IPS-18c (cell line): ENCODE measurements around the gene RUNX2.
"Not testable (repeated sequence)": the region's sequence is repeated elsewhere in the genome, so short reads cannot be mapped to it uniquely, and the experiment has no call there.

Source experiments
- H3K4me3 ChIP-seq: 2 replicates; pipeline ENCODE4 v1.7.0; 2013; ENCODE audit warnings: low read depth, mild to moderate bottlenecking, low read length, moderate library complexity; ENCODE audit not compliant: insufficient read depth
- H3K9me3 ChIP-seq: one replicate; pipeline ENCODE4 v1.6.1; 2013; ENCODE audit warnings: mild to moderate bottlenecking, low read length, moderate library complexity; ENCODE audit not compliant: control insufficient read depth, insufficient read depth

Gene RUNX2

DNA sequence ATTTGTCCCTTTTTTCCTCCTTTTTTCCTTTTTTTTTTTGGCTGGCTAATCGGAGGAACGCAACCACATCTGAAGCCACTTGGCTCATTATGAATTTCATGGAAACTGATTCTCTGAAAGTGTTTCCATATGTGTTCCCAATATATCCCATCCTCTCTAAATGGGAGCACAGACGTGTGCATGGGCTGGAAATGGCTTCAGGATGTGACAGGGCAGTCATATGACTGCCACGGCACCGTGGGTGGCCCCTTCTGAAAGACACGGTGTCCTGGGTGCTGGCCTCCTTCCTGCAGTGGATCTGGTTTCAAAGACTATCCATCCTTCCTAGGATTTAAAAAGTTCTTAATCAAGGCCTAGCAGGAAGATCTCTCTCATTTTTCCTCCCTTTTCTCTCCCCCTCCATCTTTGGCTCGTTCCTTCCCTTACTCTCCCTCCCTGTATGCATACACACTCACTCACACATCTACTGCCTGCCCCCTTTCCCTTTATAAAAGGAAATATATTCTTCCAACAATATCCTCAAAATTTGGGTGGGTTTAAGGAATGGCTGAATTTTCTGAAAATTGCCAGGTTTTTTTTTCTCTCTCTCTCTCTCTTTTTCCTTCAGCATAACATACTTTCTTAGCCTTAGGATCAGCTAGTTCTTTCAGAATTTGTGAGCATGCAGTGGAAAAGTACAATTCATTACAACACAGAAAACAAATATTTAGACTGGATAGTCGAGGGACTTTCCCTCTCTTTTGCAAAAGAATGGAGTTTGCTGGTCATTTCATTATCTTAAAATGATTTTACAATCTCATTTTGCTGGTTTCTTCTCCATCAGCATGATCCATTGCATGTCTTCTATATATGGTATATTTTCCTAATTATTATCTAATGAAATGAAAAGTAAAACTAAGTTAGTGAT, 210.8 kb downstream of the RUNX2 start:
- Histone ChIP-seq H3K4me3 (no peak overlapping the region), H3K9me3 (no peaks in the 10 kb centered on the region)

DNA sequence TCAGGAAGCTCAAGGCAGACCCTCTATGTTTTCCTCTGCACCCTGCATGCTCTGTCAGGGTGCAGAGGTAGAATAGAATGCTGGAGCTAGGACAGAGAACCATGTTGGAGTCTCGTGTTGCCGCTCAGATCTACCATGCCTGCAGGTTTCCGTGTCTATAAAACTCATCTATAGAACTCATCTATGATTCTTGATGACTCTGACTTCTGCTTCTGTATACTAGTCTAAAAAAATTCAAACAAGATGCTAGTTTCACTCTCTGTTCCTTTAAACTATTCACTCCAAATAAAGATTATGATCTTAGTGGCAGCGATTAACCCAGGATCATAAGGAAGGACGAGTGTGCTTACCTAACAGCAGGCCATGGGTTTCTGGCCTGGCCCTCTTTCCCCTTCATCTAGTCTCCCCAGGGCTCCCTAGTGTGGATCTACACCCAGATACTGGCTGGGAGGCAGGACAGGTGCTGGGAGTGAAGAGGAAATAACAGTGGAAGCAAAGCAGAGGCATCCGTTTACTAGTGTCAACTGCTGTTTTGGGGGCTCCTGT, 212.3 kb downstream of the RUNX2 start:
- no peaks in the 10 kb centered on the region for H3K9me3 ChIP-seq

DNA sequence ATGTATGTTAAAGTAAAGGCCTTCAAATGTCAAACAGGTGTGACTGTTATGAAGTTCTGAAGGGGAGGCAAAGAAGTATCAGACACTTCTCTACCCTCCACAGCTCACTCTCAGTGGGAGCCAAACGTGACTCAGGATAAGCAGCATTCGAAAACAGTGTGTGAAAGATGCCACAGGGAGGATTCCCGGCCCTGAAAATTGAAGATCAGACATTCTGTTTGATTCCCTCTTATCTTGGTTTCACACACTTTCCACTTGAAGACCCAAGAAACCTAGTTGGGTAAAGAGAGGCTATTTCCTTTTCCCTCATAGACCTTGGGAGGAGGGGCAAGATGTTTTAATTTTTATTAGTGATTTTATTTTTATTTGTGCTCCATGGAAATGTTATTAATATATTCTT, 213.8 kb downstream of the RUNX2 start:
- no peak overlapping the region for H3K4me3 ChIP-seq
- no peaks in the 10 kb centered on the region for H3K9me3 ChIP-seq

More for the DNA sequence above, 212.3 kb downstream of the RUNX2 start:
- H3K4me3 ChIP-seq: no peak overlapping the region

DNA sequence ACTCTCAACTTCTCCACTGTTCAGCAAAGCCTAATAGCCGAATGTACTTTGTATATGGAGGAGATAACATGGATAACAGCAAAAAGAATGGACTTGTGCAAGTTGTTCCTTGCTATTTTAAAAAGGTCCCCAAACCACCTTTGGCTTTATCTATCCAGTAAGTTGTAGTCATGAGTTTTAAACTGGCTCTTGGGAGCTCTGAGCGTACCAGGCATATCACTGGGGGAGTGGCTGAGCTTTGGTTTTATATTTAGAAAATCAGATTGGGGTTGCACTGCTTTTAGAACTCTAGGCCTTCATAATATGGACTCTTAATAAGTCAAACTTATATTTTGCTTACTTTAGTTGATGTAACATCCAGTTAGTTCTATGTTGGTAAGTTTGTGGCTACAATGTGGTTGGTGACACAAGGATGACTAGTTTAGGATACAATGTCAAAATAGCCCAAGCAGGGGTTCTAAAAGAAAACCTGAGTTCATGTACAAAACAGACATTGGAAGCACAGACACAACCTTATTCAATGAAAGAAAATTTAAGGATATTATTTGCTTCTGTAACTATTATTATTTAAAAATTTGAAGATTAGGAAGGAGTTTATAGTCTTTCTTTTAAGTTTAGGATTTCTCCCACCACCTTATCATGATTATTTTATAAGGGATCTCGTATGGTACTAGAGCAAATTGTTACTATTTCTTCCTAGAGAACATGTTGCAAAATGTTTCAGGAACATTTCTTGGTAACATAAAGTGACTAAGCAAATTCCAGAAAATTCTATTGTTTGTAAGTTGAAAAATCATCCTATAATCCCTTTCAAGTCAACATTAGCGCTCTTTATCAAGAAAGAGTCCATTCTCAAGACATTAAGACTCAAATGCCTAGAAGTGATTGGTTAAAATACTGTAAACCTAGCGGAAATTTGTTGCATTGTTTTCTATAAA, 215.4 kb downstream of the RUNX2 start:
- Histone ChIP-seq H3K4me3 (no peak overlapping the region), H3K9me3 (no peaks in the 10 kb centered on the region)

DNA sequence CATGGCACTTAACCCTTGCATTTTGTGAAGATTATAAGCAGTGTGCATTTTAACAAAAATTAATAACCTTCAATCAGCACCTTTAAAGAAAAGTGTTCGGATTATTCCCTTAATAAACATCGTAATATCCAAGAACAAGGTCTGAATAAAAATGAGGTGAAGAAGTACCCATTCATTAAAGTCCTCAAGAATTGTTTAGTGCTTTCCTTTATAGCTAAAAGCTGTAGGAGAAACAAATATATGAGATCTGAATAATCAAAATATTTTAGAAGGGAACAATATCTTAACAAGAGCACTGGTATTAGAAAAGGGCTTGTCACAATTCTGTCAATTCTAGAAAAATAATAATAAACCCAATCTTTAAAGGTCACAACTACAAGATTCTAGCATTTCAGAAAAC, 217.3 kb downstream of the RUNX2 start:
- no peak overlapping the region for H3K4me3 ChIP-seq

DNA sequence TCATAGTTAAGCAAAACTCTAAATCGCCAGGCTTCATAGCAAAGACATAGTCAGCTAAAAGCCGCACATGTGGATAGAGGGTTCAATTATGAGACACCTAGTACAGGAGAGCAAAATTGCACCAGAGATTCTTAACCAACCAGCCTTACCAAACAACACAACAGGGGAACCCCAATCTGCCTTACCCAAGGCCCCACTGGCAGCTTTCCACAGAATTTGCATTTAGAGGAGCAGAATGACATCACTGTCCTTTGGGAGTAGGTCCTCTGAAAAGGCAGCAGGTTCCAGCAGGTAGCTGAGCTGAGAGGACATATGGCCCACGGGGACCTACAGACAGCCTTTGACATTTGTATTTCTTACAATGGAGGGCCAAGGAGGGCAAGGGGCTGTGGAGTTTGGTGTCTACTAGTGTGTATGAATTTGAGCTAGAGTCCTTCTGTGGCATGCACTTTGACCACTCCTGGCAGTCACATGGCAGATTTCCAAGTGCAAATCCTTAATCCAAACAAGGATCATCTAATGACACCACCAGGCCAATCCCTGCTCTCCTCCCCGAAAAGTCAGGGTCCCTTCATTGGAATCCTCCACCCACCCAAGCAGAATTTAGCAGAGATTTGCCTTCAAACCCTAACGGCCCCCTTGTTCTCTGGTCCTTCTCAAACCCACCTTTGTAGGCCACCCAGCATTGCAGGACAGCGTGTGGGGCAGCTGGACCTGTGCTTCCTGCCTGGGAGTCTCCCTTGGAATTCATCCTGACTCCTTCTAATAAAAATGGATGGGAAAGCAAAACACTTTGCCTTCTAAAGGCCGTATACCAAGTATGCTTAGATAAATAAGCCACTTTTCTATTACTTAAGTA, 220.8 kb downstream of the RUNX2 start:
- Histone ChIP-seq H3K9me3 (no peaks in the 10 kb centered on the region), H3K4me3 (no peak overlapping the region)

More for the DNA sequence above, 217.3 kb downstream of the RUNX2 start:
- no peaks in the 10 kb centered on the region for H3K9me3 ChIP-seq

DNA sequence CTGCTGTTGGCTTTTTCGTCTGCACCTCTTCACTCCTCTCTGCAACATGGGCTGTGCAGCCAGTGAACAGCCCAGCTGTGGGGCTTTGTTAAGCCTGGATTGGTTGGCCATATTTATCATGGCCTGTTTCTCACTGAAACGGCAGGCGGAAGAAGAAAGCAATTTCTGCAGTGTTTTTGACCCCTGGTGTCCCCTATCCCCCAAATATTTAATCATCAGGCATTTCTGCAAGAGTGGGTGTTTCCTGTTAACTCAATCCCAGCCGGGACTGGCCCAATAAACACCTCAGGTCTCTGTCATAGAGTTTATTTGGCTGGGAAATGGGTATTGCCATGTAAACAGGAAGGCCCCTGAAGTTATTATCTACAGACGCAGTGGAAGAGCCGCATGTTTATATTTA, 224.4 kb downstream of the RUNX2 start:
- Histone ChIP-seq H3K9me3 (no peaks in the 10 kb centered on the region), H3K4me3 (no peak overlapping the region)

DNA sequence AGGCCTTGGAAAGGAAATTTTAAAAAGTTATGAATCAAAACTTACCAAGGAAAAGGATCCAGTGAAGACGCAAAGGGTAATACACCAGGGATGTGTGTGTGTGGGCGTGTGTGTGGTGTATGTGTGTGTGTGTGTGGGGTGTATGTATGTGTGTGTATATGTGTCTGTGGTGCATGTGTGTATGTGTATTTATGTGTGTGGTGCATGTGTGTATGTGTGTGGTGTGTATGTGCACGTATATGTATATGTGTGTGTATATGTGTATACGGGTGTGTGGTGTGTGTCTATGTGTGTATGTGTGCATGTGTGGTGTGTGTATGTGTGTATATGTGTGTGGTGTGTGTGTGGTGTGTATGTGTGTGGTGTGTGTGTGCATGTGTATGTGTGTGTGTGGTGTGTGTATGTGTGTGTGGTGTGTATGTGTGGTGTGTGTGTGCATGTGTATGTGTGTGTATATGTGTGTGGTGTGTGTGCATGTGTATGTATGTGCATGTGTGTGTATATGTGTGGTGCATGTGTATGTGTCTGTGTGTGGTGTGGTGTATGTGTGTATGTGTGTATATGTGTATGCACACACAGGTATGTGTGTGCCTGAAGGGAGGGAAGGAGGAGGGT, 225.7 kb downstream of the RUNX2 start:
- Histone ChIP-seq H3K4me3 (no peak overlapping the region), H3K9me3 (no peaks in the 10 kb centered on the region)

DNA sequence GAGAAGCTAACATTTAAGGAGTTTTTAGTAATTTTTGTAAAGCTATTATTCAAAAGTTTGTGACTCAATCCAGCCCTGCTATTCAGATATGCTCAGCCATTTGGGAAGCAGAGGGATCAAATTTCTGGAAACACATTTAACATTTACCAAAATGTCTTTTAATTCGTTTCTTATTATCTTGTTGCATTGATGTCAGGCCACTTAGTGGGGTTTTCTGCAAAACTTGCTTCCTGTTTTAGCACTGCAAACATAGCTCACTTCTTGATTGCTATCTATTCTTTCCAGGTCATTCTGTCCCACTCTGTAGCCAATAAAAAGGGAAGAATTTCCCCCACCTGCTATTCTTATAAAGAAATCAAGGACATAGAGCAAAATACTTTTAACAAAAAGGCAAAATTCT, 226.5 kb downstream of the RUNX2 start:
- Histone ChIP-seq H3K4me3 (no peak overlapping the region), H3K9me3 (no peaks in the 10 kb centered on the region)

DNA sequence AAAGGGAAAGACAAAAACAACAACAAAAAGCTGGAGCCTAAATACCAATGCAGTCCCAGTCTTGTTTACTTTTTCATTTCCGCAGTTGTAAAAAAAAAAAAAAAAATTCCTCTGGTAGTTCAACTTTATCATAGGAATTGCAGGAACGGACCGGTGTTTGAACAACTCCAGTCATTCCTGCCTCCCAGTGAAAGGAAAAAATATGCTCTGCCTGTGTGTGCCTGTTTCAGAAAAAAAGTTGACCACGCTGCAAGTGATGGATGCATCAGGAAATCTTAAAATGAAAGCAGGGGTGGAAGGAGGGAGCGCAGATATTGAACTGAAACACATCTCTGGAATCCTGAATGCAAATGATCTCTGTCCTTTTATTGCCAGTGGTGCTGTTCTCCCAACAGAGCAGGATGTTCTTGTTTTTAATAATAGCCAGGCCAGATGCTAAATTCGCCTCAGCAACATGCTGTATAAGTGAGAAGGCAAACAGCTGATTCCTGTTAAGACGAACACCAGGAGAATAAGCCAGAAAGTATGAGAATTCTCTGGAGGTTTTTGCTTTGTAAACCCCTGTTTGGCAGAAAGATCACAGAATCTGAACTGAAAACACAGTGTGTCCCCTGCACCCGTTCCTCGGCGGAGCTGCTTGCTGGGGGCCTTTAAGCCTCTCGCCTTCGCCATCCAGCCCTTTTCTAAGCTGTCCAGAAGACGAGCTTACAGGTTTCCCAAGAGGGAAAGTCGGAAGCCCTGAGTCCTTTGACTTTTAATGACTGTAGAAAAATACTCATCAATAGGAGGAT, 228.0 kb downstream of the RUNX2 start:
- Histone ChIP-seq H3K9me3 (no peaks in the 10 kb centered on the region), H3K4me3 (no peak overlapping the region; the same call in 1 of the 2 replicates)

DNA sequence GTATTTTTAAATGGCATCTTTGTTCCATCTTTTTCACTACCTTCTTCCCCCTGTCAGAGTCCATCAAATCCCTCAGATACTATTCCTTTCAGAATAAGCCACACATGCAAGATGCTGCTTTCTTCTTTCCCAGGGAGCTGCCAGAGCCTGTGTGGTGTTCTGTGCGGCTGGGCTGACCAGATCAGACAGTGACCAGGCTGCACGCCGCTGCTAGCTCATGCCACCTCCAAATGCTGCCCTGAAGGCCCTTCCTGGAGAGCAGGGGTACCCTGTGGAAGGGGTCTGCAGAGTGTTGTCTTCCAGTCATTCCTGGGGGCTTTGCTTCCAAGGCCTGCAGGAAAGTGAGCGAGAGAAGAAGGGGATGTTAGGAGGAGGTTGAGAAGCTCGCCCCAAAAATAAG, 228.7 kb downstream of the RUNX2 start:
- Histone ChIP-seq H3K4me3 (no peak overlapping the region), H3K9me3 (no peaks in the 10 kb centered on the region)

DNA sequence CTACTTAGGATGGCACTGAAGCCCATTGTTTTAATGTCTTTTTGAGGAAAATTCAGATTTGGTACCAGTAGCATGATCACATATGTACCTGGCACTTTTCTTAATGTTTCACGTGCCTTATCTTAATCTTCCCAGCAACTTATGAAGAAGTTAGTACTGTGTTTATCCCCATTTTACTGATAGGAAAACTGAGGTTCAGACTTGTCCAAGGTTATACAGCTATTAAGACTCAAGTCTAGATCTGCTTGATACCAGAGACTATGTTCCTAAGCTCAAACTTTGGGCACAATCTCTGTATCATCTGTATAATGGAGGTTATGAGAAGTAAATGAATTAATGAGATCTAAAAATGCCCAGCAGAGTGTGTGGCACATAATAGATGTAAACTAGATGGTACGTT, 229.3 kb downstream of the RUNX2 start:
- Histone ChIP-seq H3K9me3 (no peaks in the 10 kb centered on the region), H3K4me3 (no peak overlapping the region)

DNA sequence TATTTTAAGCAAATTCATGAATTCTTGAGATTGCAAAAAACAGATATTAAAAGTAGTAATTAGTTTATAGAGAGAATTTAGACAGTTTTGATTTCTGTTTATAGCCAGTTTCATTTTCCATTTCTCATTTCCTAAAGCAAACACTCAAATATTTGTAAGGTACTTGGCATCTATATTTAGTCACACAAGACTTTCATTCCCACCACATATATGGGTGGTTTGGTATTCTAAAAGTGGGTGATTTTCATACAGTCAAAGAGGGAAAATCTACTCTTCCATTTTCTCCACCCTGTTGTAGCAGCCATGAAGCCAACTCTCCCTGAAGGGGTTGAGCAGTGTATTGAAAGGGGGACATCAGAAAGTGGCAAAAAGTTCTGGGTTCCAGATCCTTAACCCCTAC, 230.7 kb downstream of the RUNX2 start:
- no peaks in the 10 kb centered on the region for H3K9me3 ChIP-seq
- H3K4me3 ChIP-seq: no peak overlapping the region

DNA sequence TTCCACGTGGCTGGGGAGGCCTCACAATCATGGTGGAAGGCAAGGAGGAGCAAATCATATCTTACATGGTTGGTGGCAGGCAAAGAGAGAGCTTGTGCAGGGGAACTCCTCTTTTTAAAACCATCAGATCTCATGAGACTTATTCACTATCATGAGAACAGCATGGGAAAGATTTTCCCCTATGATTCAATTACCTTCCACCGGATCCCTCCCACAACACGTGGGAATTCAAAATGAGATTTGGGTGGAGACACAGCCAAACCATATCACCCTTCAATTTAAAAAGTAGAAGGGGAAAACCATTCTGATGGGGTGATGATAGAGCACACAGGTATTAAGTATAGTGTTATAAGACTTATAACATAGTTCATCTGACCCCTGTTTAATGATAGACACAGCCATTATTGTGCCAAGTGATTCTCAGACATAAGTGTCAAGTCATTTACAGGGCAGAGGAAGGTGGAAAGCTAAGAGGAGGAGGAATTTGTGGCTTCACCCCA, 232.2 kb downstream of the RUNX2 start:
- not testable (repeated sequence) for H3K4me3 ChIP-seq

DNA sequence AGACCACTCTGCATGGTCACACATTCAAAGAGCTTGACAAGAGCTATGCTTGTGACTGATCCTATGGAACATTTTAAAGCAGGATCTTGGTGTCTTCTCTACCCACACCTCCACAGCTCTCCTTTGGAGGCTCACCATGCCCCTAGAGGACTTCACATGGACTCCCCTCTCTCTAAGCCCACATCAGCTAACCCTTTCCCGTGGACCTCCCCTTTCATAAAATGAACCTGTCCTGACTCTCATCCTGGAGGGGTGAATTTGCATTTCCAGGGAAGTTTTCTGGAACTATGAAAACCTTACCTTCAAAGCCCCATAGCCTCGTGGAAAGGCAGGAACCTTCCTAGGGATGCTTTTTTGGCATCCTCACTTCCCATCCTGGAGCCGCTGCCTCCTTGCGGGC, 234.0 kb downstream of the RUNX2 start:
- H3K9me3 ChIP-seq: no peaks in the 10 kb centered on the region
- no peak overlapping the region for H3K4me3 ChIP-seq

More for the DNA sequence above, 232.2 kb downstream of the RUNX2 start:
- H3K9me3 ChIP-seq: not testable (repeated sequence)

DNA sequence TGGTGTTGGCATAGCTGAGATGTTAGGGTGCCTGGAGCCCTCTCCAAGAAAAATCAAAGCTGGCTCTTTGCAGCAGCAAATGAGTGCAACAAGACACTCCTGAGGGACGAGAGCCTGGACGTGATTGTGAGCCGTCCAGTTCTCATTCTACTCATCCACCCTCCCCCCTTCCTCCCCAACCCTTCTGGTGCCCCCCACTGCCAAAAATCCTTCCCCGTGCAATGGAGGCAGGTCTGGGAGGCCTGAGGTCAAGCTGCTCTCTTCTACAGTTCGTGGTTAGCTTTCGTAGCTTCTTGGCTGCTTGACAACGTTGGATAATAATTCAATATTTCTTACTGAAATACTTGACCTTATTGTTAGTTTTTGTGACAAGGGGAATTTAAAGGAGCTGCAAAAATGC, 234.9 kb downstream of the RUNX2 start:
- Histone ChIP-seq H3K9me3 (no peaks in the 10 kb centered on the region), H3K4me3 (no peak overlapping the region)
